ENCODE data around the gene PLCB1.

GRCh38 chr20:8913456-8913855 is 781.4 kb downstream of the PLCB1 start:
- TF ChIP-seq, protein P1, sequence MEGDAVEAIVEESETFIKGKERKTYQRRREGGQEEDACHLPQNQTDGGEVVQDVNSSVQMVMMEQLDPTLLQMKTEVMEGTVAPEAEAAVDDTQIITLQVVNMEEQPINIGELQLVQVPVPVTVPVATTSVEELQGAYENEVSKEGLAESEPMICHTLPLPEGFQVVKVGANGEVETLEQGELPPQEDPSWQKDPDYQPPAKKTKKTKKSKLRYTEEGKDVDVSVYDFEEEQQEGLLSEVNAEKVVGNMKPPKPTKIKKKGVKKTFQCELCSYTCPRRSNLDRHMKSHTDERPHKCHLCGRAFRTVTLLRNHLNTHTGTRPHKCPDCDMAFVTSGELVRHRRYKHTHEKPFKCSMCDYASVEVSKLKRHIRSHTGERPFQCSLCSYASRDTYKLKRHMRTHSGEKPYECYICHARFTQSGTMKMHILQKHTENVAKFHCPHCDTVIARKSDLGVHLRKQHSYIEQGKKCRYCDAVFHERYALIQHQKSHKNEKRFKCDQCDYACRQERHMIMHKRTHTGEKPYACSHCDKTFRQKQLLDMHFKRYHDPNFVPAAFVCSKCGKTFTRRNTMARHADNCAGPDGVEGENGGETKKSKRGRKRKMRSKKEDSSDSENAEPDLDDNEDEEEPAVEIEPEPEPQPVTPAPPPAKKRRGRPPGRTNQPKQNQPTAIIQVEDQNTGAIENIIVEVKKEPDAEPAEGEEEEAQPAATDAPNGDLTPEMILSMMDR (IDR thresholded peaks at IDR 0.05; ENCODE audit: insufficient read depth, low read depth, low read length), result no peak
- TF ChIP-seq EZH2 (IDR thresholded peaks at IDR 0.05; ENCODE audit: insufficient read depth, low read length), result no peak

Measured in astrocyte (in vitro differentiated cells and primary cell).